Prostate gland (tissue), 2 donors: ENCODE data around the gene GNAI3. TPM values are rescaled to one million over a fixed set of nuclear protein-coding genes. Genes with fewer than 3 reads are reported as not detected.

ENCODE experiments used
- DNase-seq: peaks from one replicate; pipeline ENCODE4 v3.0.0-alpha.2; 2019; ENCODE audit warnings: low spot score
- H3K27ac ChIP-seq, 2 donors: fragments of 200-600 bp; sonication (generic); 2 replicates each; pipeline ENCODE4 v1.5.1; 2017 to 2019
- H3K27me3 ChIP-seq: fragments of 200-600 bp; sonication (generic); replicated peaks from 2 replicates; pipeline ENCODE4 v1.5.1; 2019; ENCODE audit not compliant: insufficient read depth
- H3K36me3 ChIP-seq, 2 donors: fragments of 200-600 bp; sonication (generic); 1 replicate in 1 of 2; 2 replicates in 1 of 2; pipeline versions ENCODE4 v1.5.1 to v1.8.1; 2017 to 2019
- H3K4me1 ChIP-seq: fragments of 200-600 bp; sonication (generic); replicated peaks from 2 replicates; pipeline ENCODE4 v1.5.1; 2019
- H3K4me3 ChIP-seq, 2 donors: fragments of 200-600 bp; sonication (generic); 2 replicates each; pipeline ENCODE4 v1.5.1; 2017 to 2019
- H3K9me3 ChIP-seq: fragments of 200-600 bp; sonication (generic); 2 replicates; pipeline ENCODE4 v1.5.1; 2017
- CTCF ChIP-seq, 4 experiments: fragments of 200-600 bp in 2 of 4; fragments of 450-650 bp in 2 of 4; sonication (generic) in 2 of 4; IDR thresholded peaks; 1 replicate in 3 of 4; 2 replicates in 1 of 4; pipeline ENCODE4 v1.5.1; 2016 to 2019; ENCODE audit warnings: antibody characterized with exemption in 4 of 4, mild to moderate bottlenecking in 2 of 4, moderate library complexity in 2 of 4
- POLR2A ChIP-seq: fragments of 450-650 bp; IDR thresholded peaks from one replicate; pipeline ENCODE4 v1.6.1; 2016; ENCODE audit warnings: antibody characterized with exemption, mild to moderate bottlenecking
- POLR2AphosphoS5 ChIP-seq: sonication (generic); formaldehyde crosslinking; IDR thresholded peaks from one replicate; pipeline ENCODE4 v1.6.1; 2017; ENCODE audit warnings: antibody characterized with exemption
- WGBS: methylation state at CpG from one replicate; pipeline ENCODE4 v1.1.5; 2018; 5-methylcytosine and 5-hydroxymethylcytosine counted together
- intact Hi-C: fragments of 100-400 bp; cut with DNase I; formaldehyde crosslinking; loops from one replicate; pipeline ENCODE4 v1.14.2; 2022
- total RNA-seq, 2 donors: library from RNA; depleted of rRNA; stranded (reverse); fragments of >200 nt; gene quantifications; one replicate each; pipeline ENCODE4 v1.1.0, GENCODE V29; 2016

GNAI3 gene
- total RNA-seq, 2 donors from 2014 or later, result 5.1 to 5.4 TPM

- DNase-seq, result no peak
- H3K27me3 ChIP-seq, result no peaks in the 10 kb centered on the region
- no peaks in the 10 kb centered on the region for H3K9me3 ChIP-seq
- H3K4me1 ChIP-seq, result no peaks in the 10 kb centered on the region
- intact Hi-C loops, result no loop called here
- no peak overlapping the region for H3K4me3 ChIP-seq
- no peak for TF ChIP-seq CTCF (IDR thresholded peaks at IDR 0.05)
- TF ChIP-seq POLR2A, result no peak
- no peak for TF ChIP-seq POLR2AphosphoS5
- H3K36me3 ChIP-seq, result no peaks in the 10 kb centered on the region
- 27% methylated on average over 2 of the region's 2 CpGs for WGBS
- H3K27ac ChIP-seq, result no peak overlapping the region
Observed at GRCh38 chr1:109653306-109653705, 104.9 kb downstream of the GNAI3 start.

- H3K27me3 ChIP-seq, result no peaks in the 10 kb centered on the region
- no peaks in the 10 kb centered on the region for H3K4me1 ChIP-seq
- intact Hi-C loops, result no loop called here
- WGBS, result 88% methylated on average over 12 of the region's 12 CpGs
- no peak for TF ChIP-seq POLR2AphosphoS5
- TF ChIP-seq CTCF (IDR thresholded peaks at IDR 0.05), result no peak
- TF ChIP-seq POLR2A, result no peak
- no peaks in the 10 kb centered on the region for H3K36me3 ChIP-seq
- no peak for DNase-seq
- H3K4me3 ChIP-seq, result no peak overlapping the region
- H3K27ac ChIP-seq, result no peak overlapping the region
- H3K9me3 ChIP-seq, result no peaks in the 10 kb centered on the region
Observed at GRCh38 chr1:109654519-109654918, 106.1 kb downstream of the GNAI3 start.

- peak; percentile 78 for DNase-seq
- H3K4me3 ChIP-seq, result peak within 1 kb of the TSS; percentile 59 to 68
- no peaks in the 10 kb centered on the region for H3K27me3 ChIP-seq
- under 1% methylated on average over 37 of the region's 54 CpGs for WGBS
- H3K36me3 ChIP-seq, result peaks cover 0 to 4% of the 10 kb centered on the region in 2 donors
- peak within 1 kb of the TSS; percentile 76 to 85 for H3K27ac ChIP-seq
- no peaks in the 10 kb centered on the region for H3K4me1 ChIP-seq
- H3K9me3 ChIP-seq, result no peaks in the 10 kb centered on the region
- intact Hi-C loops, result no loop called here
- TF ChIP-seq POLR2AphosphoS5 (peak; percentile 75), CTCF (IDR thresholded peaks at IDR 0.05) (peak in 1 of 4 experiments; percentile 9), POLR2A (peak; percentile 26)
Observed at GRCh38 chr1:109655615-109656519, 107.5 kb downstream of the GNAI3 start, which contains the start of gene GSTM4. Gene GSTM4 (plus strand): TSS chr1:109656099. CDS start chr1:109656390, 291 bp downstream.

- H3K9me3 ChIP-seq, result no peaks in the 10 kb centered on the region
- H3K4me1 ChIP-seq, result no peaks in the 10 kb centered on the region
- H3K27ac ChIP-seq, result no peak overlapping the region
- no peak overlapping the region for H3K4me3 ChIP-seq
- H3K36me3 ChIP-seq, result peaks cover 0 to 4% of the 10 kb centered on the region in 2 donors
- no peak for DNase-seq
- intact Hi-C loops, result no loop called here
- TF ChIP-seq POLR2AphosphoS5, result no peak
- no peak for TF ChIP-seq POLR2A
- TF ChIP-seq CTCF (IDR thresholded peaks at IDR 0.05), result no peak
- 89% methylated on average over 3 of the region's 4 CpGs for WGBS
- no peaks in the 10 kb centered on the region for H3K27me3 ChIP-seq
Observed at GRCh38 chr1:109657395-109657794, 109.0 kb downstream of the GNAI3 start.
